ENCODE data around the gene ZFHX3.

DNA sequence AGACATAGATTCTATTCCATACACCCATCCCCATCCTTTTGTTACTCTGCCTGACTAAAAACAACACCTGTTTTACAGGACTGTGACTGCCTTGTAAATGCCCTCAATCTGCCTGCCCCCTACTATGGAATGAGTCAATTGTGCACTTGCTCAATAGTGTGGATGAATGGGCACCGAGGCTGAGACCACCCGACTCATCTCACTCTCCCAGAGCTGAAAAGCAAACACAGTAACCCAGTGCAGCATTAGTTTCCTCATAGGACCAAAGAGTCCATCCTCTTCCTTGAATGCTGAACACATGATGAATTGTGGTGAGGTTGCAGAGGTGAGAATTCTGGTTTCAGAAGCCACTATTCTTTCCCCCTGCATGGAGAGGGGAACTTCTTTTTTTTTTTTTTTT is 233.7 kb downstream of the ZFHX3 start:
- TF ChIP-seq POLR2A (IDR thresholded peaks at IDR 0.05) = no peak
- TF ChIP-seq, protein P1, sequence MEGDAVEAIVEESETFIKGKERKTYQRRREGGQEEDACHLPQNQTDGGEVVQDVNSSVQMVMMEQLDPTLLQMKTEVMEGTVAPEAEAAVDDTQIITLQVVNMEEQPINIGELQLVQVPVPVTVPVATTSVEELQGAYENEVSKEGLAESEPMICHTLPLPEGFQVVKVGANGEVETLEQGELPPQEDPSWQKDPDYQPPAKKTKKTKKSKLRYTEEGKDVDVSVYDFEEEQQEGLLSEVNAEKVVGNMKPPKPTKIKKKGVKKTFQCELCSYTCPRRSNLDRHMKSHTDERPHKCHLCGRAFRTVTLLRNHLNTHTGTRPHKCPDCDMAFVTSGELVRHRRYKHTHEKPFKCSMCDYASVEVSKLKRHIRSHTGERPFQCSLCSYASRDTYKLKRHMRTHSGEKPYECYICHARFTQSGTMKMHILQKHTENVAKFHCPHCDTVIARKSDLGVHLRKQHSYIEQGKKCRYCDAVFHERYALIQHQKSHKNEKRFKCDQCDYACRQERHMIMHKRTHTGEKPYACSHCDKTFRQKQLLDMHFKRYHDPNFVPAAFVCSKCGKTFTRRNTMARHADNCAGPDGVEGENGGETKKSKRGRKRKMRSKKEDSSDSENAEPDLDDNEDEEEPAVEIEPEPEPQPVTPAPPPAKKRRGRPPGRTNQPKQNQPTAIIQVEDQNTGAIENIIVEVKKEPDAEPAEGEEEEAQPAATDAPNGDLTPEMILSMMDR (IDR thresholded peaks at IDR 0.05) = no peak

Data from heart left ventricle (tissue), 13 donors.